C4-2B (cell line): Measurements from ENCODE around the gene STARD6.

Experiments
- ZFX ChIP-seq: fragments of 450-650 bp; IDR thresholded peaks from 2 replicates; pipeline ENCODE4 v1.6.1; 2017
- TF ChIP-seq, protein P1 (sequence below): fragments of 450-650 bp; conservative IDR thresholded peaks from 2 replicates; pipeline ENCODE4 v1.5.1; 2017; ENCODE audit warnings: mild to moderate bottlenecking

DNA sequence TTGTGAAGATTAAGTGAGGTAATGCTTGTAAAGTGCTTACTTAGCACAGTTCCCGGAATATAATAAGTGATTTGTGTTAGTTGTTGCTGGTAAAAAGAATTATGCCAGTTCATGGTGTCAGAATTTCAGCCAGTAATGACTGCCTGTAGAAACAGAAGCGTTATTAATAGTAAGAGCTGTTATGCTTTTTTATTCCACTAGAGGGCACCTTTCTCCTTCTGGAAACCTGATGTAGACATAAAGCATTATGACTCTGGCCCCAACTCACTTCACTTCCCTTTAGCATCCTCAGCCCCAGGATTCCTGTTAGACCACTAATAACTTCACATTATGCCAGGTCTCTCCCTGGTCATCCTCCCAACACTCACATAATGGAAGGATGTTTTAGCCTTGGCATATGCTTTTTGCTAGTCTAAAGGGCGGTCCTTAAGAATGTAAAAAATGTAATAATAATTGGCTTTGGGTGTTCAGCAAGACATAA lies 34.9 kb upstream of the STARD6 start:
- TF ChIP-seq, protein P1, sequence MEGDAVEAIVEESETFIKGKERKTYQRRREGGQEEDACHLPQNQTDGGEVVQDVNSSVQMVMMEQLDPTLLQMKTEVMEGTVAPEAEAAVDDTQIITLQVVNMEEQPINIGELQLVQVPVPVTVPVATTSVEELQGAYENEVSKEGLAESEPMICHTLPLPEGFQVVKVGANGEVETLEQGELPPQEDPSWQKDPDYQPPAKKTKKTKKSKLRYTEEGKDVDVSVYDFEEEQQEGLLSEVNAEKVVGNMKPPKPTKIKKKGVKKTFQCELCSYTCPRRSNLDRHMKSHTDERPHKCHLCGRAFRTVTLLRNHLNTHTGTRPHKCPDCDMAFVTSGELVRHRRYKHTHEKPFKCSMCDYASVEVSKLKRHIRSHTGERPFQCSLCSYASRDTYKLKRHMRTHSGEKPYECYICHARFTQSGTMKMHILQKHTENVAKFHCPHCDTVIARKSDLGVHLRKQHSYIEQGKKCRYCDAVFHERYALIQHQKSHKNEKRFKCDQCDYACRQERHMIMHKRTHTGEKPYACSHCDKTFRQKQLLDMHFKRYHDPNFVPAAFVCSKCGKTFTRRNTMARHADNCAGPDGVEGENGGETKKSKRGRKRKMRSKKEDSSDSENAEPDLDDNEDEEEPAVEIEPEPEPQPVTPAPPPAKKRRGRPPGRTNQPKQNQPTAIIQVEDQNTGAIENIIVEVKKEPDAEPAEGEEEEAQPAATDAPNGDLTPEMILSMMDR: peak; percentile 83
- no peak for TF ChIP-seq ZFX
